Kidney epithelial cell (primary cell): Measurements from ENCODE around the gene DNAAF2. TPM values are rescaled to one million over a fixed set of nuclear protein-coding genes. Genes with fewer than 3 reads are reported as not detected.
A peak's percentile ranks its signal among the peaks of the same experiment; 100 is the strongest.
"Not testable (repeated sequence)": the region's sequence is repeated elsewhere in the genome, so short reads cannot be mapped to it uniquely, and the experiment has no call there.

Experiments
- DNase-seq: peaks from one replicate; pipeline ENCODE4 v3.0.0-alpha.2; 2010; ENCODE audit warnings: low read depth
- H3K27me3 ChIP-seq: 2 replicates; pipeline ENCODE4 v1.6.0; 2011; ENCODE audit warnings: low read length; ENCODE audit not compliant: control insufficient read depth, insufficient read depth
- H3K36me3 ChIP-seq: 2 replicates; pipeline ENCODE4 v1.5.1; 2011; ENCODE audit warnings: low read length; ENCODE audit not compliant: control insufficient read depth, insufficient read depth
- H3K4me3 ChIP-seq: 2 replicates; pipeline ENCODE4 v1.5.1; 2011; ENCODE audit warnings: low read depth, mild to moderate bottlenecking, control low read depth, low read length
- total RNA-seq: library from RNA; depleted of rRNA; stranded (reverse); fragments of >200 nt; gene quantifications from 2 replicates; pipeline ENCODE4 v1.2.3, GENCODE V29; 2015
- TF ChIP-seq, protein P1 (sequence below): IDR thresholded peaks from 2 replicates; pipeline ENCODE4 v1.5.1; 2011; ENCODE audit warnings: mild to moderate bottlenecking, moderate library complexity, low read length, control low read depth, inconsistent platforms; ENCODE audit not compliant: insufficient read depth, poor library complexity, severe bottlenecking

Gene DNAAF2
- total RNA-seq, 1 donor from 2014 or later, result 23.8 TPM

DNA sequence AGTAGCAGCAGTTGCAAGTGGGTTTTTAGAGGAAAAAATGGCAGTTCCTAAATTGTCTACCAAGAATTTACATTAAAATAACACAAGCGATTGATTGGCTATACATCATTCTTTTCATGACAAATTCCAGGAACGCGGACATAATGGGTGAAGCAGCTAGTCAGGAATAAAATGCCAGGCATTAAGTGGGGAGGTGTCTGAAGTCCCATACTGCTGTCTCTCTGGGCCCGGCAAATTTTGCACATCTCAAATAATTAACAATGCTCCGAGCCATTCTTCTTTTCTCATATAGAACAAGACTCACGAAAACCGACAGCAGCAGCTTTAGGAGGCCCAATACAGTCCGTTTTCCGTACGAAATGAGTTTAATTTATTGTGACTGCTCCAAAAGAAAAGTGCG is 15.3 kb downstream of the DNAAF2 start:
- TF ChIP-seq, protein P1, sequence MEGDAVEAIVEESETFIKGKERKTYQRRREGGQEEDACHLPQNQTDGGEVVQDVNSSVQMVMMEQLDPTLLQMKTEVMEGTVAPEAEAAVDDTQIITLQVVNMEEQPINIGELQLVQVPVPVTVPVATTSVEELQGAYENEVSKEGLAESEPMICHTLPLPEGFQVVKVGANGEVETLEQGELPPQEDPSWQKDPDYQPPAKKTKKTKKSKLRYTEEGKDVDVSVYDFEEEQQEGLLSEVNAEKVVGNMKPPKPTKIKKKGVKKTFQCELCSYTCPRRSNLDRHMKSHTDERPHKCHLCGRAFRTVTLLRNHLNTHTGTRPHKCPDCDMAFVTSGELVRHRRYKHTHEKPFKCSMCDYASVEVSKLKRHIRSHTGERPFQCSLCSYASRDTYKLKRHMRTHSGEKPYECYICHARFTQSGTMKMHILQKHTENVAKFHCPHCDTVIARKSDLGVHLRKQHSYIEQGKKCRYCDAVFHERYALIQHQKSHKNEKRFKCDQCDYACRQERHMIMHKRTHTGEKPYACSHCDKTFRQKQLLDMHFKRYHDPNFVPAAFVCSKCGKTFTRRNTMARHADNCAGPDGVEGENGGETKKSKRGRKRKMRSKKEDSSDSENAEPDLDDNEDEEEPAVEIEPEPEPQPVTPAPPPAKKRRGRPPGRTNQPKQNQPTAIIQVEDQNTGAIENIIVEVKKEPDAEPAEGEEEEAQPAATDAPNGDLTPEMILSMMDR, result no peak
- no peaks in the 10 kb centered on the region for H3K27me3 ChIP-seq
- no peaks in the 10 kb centered on the region for H3K36me3 ChIP-seq
- no peak for DNase-seq
- peak overlapping the region; percentile 93 for H3K4me3 ChIP-seq

DNA sequence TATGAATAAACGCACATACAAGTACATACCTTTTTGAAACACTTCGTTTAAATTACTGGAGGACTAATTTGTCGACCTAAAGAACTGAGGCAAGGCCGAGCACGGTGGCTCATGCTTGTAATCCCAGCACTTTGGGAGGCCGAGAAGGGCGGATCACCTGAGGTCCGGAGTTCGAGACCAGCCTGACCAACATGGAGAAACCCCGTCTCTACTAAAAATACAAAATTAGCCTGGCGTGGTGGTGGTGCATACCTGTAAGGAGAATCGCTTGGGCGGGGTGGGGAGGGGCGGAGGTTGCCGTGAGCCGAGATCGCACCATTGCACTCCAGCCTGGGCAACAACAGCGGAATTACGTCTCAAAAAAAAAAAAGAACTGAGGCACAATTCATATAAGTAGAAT is 15.8 kb downstream of the DNAAF2 start:
- not testable (repeated sequence) for DNase-seq, H3K36me3 ChIP-seq, H3K27me3 ChIP-seq
- peak overlapping the region; percentile 93 for H3K4me3 ChIP-seq

DNA sequence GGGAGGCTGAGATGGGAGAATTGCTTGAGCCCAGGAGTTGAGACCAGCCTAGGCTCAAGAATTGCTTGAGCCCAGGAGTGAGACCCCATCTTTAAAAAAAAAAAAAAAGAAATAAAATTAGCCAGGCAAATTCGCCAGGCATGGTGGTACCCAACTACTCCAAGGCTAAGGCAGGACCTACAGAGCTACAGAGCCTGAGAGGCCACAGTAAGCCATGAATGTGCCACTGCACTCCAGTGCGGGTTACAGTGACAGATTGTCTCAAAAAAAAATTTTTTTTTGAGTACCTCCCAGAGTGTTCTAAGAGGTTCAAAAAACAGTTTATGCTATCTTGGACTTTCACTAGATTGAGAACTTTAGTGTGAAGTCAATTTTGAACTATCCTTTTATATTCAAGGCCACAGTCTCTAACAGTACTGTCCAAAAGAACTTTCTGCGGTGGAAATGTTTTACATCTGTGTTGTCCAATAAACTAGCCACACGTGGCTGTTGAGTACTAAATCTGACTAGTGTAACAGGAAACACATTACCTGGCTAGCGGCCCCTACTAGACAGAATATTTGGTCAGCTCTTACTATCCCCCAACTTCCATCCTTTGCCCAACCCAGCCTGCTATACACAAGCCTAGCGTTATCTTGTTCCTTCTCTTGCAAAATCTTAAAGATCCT is 17.1 kb downstream of the DNAAF2 start:
- no peak for DNase-seq
- no peaks in the 10 kb centered on the region for H3K27me3 ChIP-seq
- H3K36me3 ChIP-seq, result no peaks in the 10 kb centered on the region
- TF ChIP-seq, protein P1, result no peak
- no peak overlapping the region for H3K4me3 ChIP-seq

DNA sequence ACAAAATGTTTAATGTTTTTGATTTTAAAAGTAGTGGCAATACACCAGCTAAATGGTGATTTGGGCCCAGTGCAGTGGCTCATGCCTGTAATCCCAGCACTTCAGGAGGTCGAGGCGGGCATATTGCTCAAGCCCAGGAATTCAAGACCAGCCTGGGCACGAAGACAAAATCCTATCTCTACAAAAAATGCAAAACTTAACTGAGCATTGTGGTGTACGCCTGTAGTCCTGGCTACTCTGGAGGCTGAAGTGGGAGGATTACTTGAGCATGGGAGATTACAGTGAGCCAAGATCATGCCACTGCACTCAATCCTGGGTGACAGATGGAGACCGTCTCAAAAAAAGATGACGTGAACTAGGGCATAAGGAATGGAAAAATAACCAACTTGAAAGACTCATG is 19.3 kb downstream of the DNAAF2 start:
- Histone ChIP-seq H3K36me3 (no peaks in the 10 kb centered on the region), H3K4me3 (no peak overlapping the region), H3K27me3 (no peaks in the 10 kb centered on the region)
- DNase-seq, result no peak
- TF ChIP-seq, protein P1, result no peak

DNA sequence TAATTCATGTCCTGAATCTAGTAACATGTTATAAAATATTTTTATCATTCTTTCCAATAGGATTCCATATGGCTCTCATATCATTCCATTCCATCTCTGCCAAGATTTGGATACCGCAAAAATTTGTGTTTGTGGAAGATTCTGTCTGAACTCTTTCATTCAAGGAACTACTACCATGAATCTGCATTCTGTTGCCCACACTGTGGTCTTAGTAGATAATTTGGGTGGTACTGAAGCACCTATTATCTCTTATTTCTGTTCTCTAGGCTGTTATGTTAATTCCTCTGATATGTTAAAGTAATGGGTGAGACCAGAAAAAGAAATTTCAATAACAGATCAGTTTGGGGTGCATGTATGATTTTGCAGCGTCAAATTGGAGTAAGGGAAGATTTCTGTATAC is 20.8 kb downstream of the DNAAF2 start:
- TF ChIP-seq, protein P1, result no peak

DNA sequence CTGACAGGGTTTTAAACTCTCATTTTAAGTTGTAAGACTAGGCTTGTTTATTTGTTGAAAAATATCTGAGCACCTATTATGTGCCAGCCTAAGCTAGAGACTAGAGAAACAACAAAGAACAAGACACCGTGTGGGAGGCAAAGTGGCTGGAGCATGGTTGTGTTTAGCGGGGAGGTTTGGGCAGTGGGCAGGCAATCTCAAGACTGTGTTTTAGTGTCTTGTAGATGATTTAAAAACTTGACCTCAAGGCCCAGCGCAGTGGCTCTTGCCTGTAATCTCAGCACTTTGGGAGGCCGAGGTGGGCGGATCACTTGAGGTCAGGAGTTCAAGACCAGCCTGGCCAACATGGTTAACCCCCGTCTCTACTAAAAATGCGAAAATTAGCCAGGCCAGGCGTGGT is 22.4 kb downstream of the DNAAF2 start:
- no peak for DNase-seq
- no peaks in the 10 kb centered on the region for H3K36me3 ChIP-seq
- TF ChIP-seq, protein P1, result no peak
- no peak overlapping the region for H3K4me3 ChIP-seq
- H3K27me3 ChIP-seq, result no peaks in the 10 kb centered on the region

More for the DNA sequence above, 20.8 kb downstream of the DNAAF2 start:
- Histone ChIP-seq H3K4me3 (no peak overlapping the region), H3K27me3 (no peaks in the 10 kb centered on the region), H3K36me3 (no peaks in the 10 kb centered on the region)
- DNase-seq, result no peak
